HG03565 (cell line): ENCODE measurements around the gene SIK2.
A peak's percentile ranks its signal among the peaks of the same experiment; 100 is the strongest.

Experiments
- ATAC-seq: cut with Tn5 transposase; IDR thresholded peaks from one replicate; pipeline ENCODE4 v1.9.1; 2021; ENCODE audit warnings: mild to moderate bottlenecking, moderate library complexity; ENCODE audit not compliant: unreplicated experiment

The SIK2 gene

DNA sequence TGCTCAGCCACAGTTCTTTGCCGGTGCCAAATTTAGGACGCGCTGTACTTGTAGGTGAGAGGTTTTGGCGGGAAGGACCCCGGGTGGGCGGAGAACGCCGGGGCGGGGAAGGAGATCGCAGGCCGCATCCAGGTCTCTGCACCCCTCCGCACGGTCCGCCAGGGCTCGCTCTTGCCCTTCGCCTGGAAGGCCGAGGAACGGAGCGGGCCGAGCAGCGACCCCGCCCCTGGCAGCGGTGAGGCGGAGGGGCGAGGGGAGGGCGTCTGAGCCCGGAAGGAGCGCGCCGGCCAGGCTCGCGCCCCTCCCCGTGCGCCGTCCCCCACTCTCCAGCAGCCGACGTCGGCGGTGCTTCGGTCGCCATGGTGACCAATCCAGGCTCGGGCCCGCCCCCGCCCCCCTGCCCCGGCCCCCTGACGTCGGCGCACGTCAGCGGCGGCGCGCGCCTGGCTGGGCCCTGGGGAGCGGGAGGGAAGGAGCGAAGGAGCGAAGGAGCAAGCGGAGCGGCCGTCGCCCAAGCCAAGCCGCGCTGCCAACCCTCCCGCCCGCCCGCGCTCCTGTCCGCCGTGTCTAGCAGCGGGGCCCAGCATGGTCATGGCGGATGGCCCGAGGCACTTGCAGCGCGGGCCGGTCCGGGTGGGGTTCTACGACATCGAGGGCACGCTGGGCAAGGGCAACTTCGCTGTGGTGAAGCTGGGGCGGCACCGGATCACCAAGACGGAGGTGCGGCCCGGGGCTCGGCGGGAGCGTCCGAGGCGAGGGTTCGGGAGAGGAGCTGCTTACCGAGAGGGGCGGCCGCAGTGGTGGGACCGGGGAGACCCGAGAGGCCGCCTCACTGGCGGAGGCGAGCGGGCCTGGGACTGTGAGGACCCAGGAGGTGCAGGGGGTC lies at the start of gene SIK2:
SIK2 (plus strand) TSS at position 471 of the 886 bp plus-strand sequence; CDS start at position 586, 115 bp downstream.
- peak; percentile 75 for ATAC-seq

DNA sequence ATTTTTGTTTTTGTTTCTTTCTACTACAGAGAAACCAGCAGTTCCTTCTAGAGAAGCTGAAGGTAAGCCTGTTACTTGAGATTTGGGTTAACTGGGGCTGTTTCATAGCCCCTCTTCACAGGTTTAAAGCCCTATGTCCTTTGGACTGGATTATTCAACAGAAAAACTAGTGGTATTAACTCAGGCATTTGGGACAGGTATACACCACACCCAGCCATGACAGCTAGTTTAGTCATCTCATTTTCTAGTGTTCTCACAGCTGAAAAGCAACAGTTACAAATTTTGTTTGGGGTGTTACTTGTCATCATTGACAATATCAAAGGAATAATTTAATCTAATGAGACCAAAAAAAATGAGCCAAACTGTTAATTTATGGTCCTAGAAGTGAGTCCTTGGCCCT lies 47.7 kb upstream of the SIK2 start:
- ATAC-seq: no peak

DNA sequence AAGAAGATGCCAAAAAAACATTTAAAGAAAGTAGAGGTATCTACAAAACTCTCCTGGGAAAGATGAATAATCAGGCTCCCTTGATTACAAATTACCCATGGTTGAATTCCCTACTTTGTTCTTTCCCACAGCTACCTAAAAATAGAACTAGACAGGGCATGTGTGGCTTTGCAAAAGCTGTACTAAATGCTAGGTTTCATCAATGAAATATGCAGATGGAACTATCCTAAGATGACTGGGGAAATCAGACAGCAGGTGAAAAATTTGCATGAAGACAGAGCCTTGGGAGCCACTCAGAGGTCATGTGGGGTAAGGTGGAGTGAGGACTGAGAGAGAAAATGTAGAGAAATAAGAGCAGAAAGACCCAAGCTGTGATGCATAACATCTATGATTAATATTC lies 47.0 kb upstream of the SIK2 start:
- no peak for ATAC-seq

DNA sequence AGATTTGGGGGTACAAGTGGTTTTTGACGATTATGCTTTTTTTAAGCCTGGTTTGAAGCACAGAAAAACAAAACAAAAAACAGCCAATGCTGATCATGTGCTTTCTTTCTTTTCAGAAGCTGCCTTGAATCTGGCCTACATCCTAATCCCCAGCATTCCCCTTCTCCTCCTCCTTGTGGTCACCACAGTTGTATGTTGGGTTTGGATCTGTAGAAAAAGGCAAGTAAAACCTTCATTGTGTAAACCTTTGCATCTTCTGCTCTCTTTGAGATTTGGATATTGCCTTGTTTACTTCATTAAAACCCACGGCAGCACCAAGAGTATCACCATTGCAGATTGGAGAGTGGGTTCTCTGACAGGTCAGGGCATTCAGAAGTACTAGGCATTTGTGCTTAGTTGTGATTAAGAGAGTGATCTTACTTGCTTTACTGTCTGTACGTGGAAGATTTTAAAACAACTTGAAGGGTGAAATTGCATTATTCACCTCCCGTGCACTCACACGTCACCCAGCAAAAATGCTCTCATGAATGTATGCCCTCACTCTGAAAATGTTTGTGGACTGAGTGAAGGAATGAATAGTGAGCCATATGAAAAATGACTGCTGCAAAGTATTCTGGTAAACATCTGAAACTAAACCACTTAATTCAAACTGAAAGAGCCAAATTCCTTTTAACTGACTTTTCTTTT lies 44.7 kb upstream of the SIK2 start:
- no peak for ATAC-seq

DNA sequence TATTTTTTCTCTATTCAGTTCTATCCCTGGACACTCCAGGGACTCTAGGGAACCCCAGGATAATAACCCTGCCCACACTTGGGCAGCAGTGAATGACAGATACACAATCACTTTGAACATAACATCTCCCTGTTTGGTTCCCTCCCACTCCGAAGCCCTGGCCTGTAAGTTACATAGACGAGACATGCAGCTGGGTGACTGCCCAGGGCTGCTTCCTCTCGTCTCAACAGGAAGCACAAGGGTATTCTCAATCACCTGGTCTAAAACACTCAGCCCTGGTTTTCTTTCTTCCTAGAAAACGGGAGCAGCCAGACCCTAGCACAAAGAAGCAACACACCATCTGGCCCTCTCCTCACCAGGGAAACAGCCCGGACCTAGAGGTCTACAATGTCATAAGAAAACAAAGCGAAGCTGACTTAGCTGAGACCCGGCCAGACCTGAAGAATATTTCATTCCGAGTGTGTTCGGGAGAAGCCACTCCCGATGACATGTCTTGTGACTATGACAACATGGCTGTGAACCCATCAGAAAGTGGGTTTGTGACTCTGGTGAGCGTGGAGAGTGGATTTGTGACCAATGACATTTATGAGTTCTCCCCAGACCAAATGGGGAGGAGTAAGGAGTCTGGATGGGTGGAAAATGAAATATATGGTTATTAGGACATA lies 42.3 kb upstream of the SIK2 start:
- no peak for ATAC-seq

DNA sequence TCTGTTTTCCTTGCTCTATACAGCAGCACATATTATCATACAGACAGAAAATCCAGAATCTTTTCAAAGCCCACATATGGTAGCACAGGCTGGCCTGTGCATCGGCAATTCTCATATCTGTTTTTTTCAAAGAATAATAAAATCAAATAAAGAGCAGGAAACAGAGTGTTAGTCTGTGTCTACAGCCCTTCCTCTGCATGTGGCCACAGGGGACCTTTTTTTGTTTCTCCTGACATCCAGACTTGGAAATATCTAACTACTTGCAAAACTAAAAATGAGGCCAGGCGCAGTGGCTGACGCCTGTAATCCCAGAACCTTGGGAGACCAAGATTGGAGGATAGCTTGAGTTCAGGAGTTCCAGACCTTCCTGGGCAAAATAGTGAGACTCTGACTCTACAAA lies 41.4 kb upstream of the SIK2 start:
- ATAC-seq: no peak

DNA sequence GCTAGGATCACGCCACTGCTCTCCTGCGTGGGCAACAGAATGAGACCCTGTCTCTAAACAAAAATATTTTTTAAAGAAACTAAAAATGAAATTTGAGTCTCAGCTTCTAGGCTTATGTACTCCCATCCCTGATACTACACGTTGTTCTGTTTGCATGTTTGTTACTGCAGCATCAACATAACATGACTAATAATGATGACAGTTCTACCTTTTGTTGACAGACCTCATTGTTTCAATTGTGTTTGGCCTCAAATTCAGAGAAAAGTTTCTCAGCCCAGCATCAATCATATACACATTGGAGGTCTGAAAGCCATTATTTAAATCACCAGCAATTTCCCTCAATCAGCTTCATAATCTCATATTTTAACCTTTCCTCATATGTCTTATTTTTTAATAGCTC lies 40.9 kb upstream of the SIK2 start:
- no peak for ATAC-seq

DNA sequence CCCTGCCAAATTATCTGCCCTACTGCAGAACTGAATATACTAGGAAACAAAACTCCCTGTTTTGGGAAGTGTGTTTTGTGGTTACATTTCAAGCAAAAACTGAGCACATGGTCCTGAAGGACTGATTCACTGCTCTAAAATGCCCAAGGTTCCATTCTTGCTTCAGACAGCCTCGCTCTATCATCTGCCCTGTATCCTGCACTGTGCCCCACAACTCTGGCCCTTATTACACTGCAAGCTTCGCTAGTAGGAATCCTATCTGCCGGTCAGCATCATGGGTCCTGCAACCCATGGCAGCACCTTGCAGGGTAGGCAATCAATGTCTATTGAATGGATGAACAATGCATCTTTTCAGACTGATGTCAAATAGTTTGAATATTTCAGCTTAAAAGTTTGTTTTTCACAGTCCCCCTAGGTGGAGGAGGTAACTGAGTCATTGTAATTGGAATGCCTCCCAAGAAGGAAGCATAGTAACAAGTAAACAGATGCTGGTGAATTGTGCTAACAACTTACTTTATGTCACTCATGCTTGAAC lies 40.4 kb upstream of the SIK2 start:
- ATAC-seq: no peak

DNA sequence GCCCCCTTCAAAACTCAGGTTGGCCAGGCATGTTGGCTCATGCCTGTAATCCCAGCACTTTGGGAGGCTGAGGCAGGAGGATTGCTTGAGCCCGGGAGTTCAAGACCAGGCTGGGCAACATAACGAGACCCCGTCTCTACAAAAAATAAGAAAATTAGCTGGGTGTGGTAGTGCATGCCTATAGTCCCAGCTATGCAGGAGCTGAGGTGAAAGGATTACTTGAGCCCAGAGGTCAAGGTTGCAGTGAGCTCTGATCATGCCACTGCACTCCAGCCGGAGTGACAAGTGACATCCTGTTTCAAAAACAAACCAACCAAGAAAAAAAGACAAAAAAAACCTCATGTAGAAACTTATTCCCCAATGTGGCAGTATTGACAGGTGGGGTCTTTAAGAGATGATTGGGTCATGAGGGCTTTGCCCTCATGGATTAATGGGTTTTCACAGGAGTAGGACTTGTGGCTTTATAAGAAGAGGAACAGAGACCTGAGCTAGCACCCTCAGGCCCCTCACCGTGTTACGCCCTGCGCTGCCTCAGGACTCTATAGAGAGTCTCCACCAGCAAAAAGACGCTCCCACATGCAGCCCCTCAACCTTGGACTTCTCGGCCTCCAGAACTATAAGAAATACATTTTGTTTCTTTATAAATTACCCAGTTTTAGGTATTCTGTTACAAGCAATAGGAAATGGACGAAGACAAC lies 39.4 kb upstream of the SIK2 start:
- no peak for ATAC-seq

DNA sequence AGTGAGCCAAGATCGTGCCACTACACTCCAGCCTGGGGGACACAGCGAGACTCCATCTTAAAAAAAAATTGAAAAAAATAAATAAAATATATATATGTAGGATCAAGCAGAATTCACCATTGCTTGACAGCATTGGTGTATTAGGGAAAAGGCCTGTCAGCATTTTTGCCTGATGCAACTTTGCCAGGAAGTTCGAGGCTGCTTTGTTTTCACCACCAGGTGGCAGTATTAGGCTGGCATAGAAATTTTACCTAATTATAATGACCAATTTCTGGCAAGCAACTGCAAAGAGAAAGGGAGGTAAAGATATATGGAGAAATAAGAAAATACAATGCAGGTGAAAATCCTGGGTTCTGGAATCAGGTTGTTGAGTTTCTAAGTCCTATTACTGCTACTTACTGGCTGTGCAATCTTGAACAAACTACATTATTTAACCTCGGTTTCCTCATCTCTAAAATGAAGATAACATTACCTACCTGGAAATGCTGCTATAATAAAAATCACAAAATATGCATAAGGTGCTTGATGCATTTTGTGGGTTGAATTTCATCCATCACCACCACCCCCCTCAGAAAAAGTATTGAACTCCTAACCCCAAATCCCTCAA lies 37.0 kb upstream of the SIK2 start:
- ATAC-seq: no peak

DNA sequence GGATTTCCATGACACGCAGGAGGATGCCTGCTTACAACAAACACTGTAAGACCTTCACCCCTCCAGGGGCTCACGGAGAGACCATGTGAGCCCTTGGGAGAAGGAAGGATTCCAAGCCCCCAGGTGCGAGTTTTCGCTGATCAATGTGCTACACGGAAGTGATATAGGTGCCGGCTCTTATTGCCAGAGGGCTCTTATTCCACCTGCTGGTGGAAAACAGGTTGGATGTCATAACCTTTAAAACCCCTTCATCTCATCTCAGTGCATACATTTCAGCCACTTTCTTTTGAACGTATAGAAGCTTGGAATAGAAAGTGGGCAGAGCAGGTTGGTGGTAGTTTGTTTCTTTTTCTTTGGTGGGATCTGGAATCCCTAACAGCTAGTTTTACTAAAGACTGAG lies 35.9 kb upstream of the SIK2 start:
- ATAC-seq: no peak

DNA sequence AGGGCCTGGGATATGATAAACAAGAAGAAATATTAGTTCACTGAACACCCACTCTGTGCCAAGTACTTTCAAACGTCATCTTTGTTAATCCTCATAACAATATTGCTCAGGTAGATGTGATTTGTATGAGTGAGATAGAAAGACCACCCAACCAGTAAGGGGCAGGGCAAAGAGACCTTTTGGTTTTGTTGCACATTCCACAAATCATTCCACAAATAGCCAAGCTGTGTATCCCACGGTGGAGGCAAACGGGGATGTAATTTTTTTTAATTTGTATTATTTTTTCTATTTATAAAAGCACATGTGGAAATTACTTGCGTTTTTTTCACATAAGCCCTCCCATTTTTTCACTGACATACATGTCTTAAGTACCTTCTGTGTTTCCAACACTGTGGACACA lies 32.8 kb upstream of the SIK2 start:
- ATAC-seq: no peak

DNA sequence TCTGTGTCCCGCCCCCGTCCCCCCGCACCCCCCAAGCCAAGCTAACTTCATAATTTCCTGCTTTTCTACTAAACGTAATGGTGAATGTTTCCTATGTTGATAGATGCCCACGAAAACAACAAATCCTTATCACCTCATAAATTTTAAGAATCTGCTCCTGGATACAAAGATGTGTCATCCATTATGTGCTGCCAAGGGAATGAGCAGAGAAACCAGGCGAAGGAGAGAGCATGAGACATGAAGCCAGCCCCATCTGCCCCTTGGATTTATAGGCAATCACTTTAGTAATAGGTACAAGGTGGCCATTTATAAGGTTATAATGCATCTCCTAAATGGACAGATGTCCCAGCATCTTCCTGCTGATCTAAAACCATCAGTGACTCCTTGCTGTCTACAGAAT lies 31.5 kb upstream of the SIK2 start:
- no peak for ATAC-seq

DNA sequence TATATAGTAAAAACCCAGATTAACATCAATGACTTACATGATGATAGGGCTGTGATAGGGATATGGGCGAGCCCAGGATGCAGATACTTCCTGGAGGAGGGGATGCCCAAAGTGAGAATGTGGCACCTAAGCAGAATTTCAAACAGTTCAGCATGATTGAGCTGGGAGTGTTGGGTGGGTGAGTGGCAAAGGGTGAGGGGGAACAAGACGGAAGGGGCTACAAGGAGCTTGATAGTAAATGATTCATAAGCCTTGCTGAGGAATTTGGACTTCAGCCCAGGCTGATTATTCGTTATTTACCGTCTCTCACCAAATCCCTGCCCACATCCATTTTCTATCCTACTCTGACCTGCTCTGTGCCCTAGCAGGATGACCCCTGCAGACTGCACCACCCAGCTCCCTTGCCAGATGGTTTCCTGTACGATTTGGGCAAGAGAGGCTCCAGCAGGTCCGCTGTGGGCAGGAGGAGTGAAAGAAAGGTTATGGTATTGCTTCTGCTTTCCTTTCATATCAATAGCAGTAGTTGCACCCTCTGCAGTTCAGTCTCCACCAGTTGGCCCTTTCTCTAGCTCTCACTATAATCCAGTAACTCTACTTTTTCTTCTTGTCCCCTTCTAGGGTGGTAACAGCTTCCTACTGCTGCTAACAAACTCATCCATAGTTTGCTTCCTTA lies 30.3 kb upstream of the SIK2 start:
- no peak for ATAC-seq

DNA sequence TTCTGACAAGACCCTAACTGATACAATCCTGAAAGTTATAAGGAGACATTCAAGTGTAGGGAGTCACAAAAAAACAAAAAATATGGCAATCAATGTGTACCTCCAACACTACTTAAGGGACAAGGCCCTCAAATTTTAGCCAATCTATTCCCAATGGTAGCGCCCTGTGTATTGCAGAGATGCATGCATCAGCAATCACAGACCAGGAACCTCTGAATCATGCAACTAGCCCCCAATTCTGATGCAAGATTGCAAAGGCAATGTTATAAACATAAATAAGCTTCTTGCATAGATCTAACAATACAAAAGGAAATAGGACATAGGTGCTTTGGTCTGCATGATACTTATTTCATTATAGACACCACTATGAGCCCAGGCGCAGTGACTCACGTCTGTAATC lies 29.7 kb upstream of the SIK2 start:
- no peak for ATAC-seq

DNA sequence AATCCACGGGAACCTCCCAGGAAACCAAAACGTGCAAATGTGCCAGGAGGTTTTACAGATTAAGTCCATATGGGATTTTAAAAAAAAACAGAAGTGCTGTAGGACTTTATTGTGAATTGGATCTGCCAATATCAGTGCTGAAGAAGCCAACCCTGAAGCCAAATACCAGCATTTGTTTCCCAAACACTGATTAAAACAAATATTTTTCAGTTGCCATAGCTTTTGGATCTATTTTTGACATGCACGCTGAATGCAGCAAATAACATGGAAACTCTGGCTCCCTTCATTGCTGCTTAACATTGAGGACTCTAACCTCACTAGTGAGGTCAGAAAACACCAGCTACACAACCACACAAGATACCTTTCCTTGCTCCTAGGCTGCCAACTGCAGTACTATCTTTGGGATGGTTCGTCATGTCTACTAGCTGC lies 28.4 kb upstream of the SIK2 start:
- ATAC-seq: no peak

DNA sequence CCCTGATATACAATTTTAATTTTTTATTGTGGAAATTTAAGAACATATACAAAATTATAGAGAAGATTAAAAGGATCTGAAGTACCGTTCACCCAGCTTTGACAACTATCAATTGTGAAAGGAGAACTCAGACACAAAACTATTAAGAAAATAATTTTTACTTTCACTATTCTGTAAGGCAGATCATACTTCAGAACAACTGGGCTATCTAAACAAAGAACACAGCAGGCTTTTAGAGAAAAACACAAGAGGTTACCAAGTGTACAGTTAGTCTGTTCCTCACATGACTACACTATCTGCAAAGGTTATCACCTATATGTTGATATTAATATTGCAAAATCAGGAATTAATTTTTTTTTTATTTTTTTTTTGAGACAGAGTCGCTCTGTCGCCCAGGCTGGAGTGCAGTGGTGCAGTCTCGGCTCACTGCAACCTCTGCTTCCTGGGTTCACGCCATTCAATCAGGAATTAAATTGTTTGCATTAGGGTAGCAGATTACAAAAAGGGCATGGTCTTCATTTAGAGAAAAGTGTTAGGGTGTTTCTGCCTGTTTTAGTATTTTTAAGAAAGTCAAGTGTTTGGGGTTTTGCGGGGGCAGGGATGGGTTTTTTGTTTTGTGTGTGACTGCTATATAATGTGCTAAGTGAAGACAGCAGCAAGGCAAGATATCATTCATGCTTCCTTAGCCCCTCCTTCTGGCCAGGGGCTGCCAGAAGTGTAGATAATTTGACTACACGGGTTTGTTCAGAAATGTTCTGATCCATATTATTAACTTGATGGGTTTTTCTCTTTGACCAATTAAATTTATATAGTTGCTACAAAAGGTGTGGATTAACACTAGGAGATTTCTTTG lies 27.6 kb upstream of the SIK2 start:
- no peak for ATAC-seq

DNA sequence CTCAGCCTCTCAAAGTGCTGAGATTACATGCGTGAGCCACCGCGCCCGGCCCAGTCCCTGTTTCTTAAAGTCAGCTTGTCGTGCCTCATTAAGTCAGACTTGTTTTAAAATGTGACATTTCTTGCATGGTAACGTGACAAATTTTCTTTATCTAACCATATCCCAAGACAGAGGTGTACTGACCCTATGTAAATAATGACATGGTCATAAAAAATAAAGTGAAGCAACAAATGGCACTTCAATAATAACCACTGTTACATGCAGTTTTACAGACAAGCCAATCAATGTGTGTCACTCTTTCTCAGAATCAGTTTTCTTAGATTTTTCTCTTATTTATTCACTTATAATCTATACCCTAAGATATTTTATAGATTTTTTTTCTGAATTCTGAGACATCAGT lies 26.5 kb upstream of the SIK2 start:
- ATAC-seq: no peak

DNA sequence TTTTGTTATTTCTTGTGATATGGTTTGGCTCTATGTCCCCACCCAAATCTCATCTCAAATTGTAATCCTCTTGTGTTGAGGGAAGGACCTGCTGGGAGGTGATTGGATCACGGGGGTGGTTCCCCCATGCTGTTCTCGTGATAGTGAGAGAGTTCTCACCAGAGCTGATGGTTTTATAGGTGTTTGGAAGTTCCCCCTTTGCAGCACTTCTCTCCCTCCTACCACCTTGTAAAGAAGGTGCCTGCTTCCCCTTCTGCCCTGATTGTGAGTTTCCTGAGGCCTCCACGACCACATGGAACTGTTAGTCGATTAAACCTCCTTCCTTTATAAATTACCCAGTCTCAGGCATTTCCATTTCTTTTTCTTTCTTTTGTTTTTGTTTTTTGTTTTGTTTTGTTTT lies 24.4 kb upstream of the SIK2 start:
- no peak for ATAC-seq
